Ovary (tissue), 3 donors: ENCODE results near the gene CLIC5.

Experiments used
- CTCF ChIP-seq, 3 donors: fragments of 450-650 bp in 2 of 3; fragments of 200-600 bp in 1 of 3; IDR thresholded peaks; one replicate each; pipeline versions ENCODE4 v1.5.1 to v1.8.0; 2016 to 2022; ENCODE audit warnings: antibody characterized with exemption in 3 of 3, mild to moderate bottlenecking in 1 of 3
- EP300 ChIP-seq: sonication (generic); formaldehyde crosslinking; IDR thresholded peaks from one replicate; pipeline ENCODE4 v1.6.1; 2017; ENCODE audit warnings: antibody characterized with exemption
- POLR2A ChIP-seq: fragments of 450-650 bp; IDR thresholded peaks from one replicate; pipeline ENCODE4 v1.6.1; 2017; ENCODE audit warnings: antibody characterized with exemption, mild to moderate bottlenecking, moderate library complexity
- donor health status: DM: no; HTN: no; CAD: no.

DNA sequence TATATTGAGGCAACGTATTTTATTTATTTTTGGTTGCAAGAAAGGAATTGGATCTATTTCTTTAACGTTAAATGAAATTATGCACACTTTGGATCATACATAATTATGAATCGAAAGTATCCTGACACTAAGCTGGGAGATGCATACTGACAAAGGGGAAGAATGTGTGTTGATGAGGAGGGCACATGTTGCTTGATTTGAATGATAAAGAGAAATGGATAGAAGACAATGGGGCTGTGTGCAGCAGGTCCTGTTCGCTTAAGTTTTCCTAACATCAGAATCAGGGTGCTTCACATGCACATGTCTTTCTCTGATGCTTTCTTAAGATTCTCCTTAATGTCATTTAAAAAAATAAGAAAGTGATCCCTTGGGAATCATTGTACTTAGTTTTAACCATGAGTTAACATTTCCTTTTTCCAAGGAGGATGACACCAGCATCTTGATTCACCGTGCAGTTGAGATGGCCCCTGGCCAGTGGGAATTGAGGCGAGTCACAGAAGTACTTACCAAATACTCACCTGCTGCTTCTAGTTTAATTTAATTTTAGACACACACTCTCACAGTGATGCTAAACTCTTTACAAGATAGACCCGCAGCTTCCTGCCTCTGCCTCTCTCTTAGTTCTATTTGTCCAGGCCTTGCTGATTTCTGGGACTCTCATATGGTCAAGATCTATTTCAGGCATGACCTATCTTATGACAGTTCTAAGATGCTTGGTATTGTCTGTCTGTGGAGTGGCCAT, 116.5 kb downstream of the CLIC5 start:
- TF ChIP-seq EP300 (no peak), CTCF (IDR thresholded peaks at IDR 0.05) (no peak), POLR2A (no peak)
